Suprapubic skin (tissue), 4 donors: ENCODE results near the gene MAPK11. TPM values are rescaled to one million over a fixed set of nuclear protein-coding genes. Genes with fewer than 3 reads are reported as not detected.

ENCODE experiments used
- DNase-seq, 2 donors: peaks; one replicate each; pipeline ENCODE4 v3.0.0-alpha.2; 2019; ENCODE audit warnings: low spot score in 2 of 2
- H3K27ac ChIP-seq: fragments of 200-600 bp; sonication (generic); one replicate; pipeline ENCODE4 v1.5.1; 2019
- H3K27me3 ChIP-seq: fragments of 200-600 bp; sonication (generic); one replicate; pipeline ENCODE4 v1.5.1; 2019
- H3K36me3 ChIP-seq: fragments of 200-600 bp; sonication (generic); one replicate; pipeline ENCODE4 v1.5.1; 2019
- H3K4me1 ChIP-seq: fragments of 200-600 bp; sonication (generic); one replicate; pipeline ENCODE4 v1.5.1; 2019
- H3K4me3 ChIP-seq: fragments of 200-600 bp; sonication (generic); one replicate; pipeline ENCODE4 v1.5.1; 2019; ENCODE audit warnings: mild to moderate bottlenecking
- H3K9me3 ChIP-seq: fragments of 200-600 bp; sonication (generic); one replicate; pipeline ENCODE4 v1.5.1; 2019
- CTCF ChIP-seq, 2 donors: fragments of 200-600 bp in 1 of 2; fragments of 450-650 bp in 1 of 2; sonication (generic) in 1 of 2; IDR thresholded peaks; one replicate each; pipeline ENCODE4 v1.5.1; 2016 to 2019; ENCODE audit warnings: antibody characterized with exemption in 2 of 2, mild to moderate bottlenecking in 1 of 2, moderate library complexity in 1 of 2
- EP300 ChIP-seq: sonication (generic); formaldehyde crosslinking; IDR thresholded peaks from one replicate; pipeline ENCODE4 v1.6.1; 2017; ENCODE audit warnings: antibody characterized with exemption
- POLR2A ChIP-seq, 2 donors: fragments of 450-650 bp; IDR thresholded peaks; one replicate each; pipeline ENCODE4 v1.6.1; 2017; ENCODE audit warnings: antibody characterized with exemption in 2 of 2, mild to moderate bottlenecking in 2 of 2, moderate library complexity in 2 of 2
- POLR2AphosphoS5 ChIP-seq, 3 donors: sonication (generic); formaldehyde crosslinking; IDR thresholded peaks; one replicate each; pipeline ENCODE4 v1.6.1; 2017; ENCODE audit warnings: antibody characterized with exemption in 3 of 3
- WGBS: methylation state at CpG from one replicate; pipeline ENCODE4 v1.1.5; 2018; 5-methylcytosine and 5-hydroxymethylcytosine counted together
- total RNA-seq, 4 donors: library from RNA; depleted of rRNA; stranded (reverse); fragments of >200 nt; gene quantifications; one replicate each; pipeline ENCODE4 v1.1.0, GENCODE V29; 2016

MAPK11 gene
- total RNA-seq, 4 donors from 2014 or later = 3.8 to 5.8 (median 4.5) TPM

DNA sequence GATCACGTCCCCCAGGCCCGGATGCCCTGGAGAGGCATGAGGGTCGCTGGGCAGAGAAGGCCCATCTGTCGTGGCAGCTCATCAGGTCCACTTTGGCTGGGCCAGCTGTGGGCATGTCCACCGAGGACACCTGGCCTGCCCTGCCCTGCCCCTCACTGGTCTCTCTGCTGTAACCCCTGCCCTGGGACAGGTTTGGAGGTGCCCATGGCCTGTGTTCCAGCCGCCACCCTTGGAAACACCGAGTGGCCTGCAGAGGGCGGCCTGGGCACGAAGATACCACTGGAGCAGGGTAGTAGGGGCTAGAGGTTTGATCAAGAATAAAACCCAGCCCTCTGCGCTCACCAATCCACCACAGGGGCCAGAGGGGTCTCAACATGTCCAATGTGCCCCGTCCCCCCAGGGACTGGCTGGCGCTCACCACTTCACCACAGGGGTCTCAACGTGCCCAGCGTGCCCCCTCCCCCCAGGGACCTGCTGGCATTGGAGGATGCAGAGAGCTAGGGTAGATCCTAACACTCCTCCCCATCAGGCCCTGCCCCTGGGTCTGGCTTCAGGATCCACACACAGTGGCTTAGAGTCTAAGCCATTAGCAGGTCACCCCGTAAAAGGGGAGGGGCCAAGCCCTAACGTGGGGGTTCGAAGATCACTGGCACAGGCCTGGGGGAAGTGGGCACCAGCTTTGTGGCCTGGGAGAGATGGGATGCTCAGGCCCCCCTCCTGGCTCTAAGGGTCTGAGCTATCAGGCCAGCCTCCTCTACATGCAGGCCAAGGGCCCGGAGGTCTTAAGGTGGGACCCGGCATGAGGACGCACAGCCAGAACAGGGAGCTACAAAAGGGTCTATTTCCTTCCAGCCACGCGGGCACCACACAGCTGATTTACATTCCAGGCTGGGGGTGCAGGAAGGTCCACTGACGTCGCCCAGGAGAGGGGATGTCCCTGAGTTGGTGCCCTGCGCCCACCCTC is 17.8 kb downstream of the MAPK11 start:
- Histone ChIP-seq H3K4me3 (peak overlapping the region; percentile 62), H3K4me1 (peaks cover 46% of the 10 kb centered on the region), H3K27ac (no peak overlapping the region), H3K36me3 (peaks cover 2% of the 10 kb centered on the region), H3K27me3 (peaks cover 8% of the 10 kb centered on the region), H3K9me3 (no peaks in the 10 kb centered on the region)
- DNase-seq = peak in 1 of 2 donors; percentile 91
- WGBS = 56% methylated on average over 8 of the region's 25 CpGs
- TF ChIP-seq POLR2AphosphoS5 (IDR thresholded peaks at IDR 0.05) (no peak), POLR2A (IDR thresholded peaks at IDR 0.05) (no peak), CTCF (IDR thresholded peaks at IDR 0.05) (peak in 1 of 2 donors; percentile 62), EP300 (no peak)

DNA sequence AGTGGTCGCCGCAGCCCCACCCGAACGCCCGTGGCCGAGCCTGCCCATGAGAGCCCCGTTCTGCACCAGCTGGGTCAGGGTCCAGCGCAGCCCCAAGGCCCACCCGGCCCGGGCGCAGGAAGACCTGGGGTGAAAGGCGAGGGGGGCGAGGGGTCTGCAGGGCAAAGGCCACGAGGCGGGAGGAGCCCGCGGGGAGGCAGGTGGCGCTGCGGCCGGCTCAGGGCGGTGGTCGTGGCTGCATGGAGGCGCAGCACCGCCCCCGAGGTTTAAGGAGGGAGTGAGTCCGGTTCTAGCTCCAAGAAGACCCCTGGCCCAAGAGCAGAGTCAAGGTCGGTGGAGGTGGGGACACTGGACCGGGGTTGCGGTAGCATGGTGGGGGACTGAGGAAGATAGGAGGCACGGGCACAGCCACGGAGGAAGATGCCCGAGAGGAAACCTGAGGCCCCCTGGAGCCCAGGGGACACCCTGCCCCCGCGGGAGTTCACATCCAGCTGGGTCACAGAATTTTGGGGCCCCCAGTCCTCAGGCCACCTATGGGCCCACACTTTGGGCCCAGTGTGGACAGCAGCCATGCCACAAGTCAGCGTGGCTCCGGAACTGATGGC is 18.6 kb downstream of the MAPK11 start:
- TF ChIP-seq EP300 (no peak), POLR2A (IDR thresholded peaks at IDR 0.05) (no peak), CTCF (IDR thresholded peaks at IDR 0.05) (no peak), POLR2AphosphoS5 (IDR thresholded peaks at IDR 0.05) (no peak)
- H3K9me3 ChIP-seq = no peaks in the 10 kb centered on the region
- peaks cover 47% of the 10 kb centered on the region for H3K4me1 ChIP-seq
- H3K27me3 ChIP-seq = no peaks in the 10 kb centered on the region
- peak overlapping the region; percentile 62 for H3K4me3 ChIP-seq
- DNase-seq = no peak
- WGBS = 10% methylated on average over 6 of the region's 36 CpGs
- H3K36me3 ChIP-seq = peaks cover 4% of the 10 kb centered on the region
- peak overlapping the region; percentile 18 for H3K27ac ChIP-seq

GRCh38 chr22:50250555-50251476 is 19.4 kb downstream of the MAPK11 start, which contains the start of gene HDAC10:
Gene HDAC10 (minus strand): TSS chr22:50251265. CDS start chr22:50251032, 233 bp downstream.
- peaks cover 55% of the 10 kb centered on the region for H3K4me1 ChIP-seq
- DNase-seq = no peak

GRCh38 chr22:50250249-50250554 is 20.0 kb downstream of the MAPK11 start:
- Histone ChIP-seq H3K4me3 (peak overlapping the region; percentile 62), H3K4me1 (peaks cover 61% of the 10 kb centered on the region), H3K27ac (no peak overlapping the region), H3K9me3 (no peaks in the 10 kb centered on the region), H3K36me3 (peaks cover 11% of the 10 kb centered on the region), H3K27me3 (no peaks in the 10 kb centered on the region)
- no CpG with 5 or more reads among the region's 11 CpGs for WGBS
- TF ChIP-seq POLR2AphosphoS5 (IDR thresholded peaks at IDR 0.05) = no peak
- no peak for TF ChIP-seq CTCF (IDR thresholded peaks at IDR 0.05)
- no peak for TF ChIP-seq POLR2A (IDR thresholded peaks at IDR 0.05)
- TF ChIP-seq EP300 = no peak
- no peak for DNase-seq

More at GRCh38 chr22:50250555-50251476, 19.4 kb downstream of the MAPK11 start, which contains the start of gene HDAC10:
- Histone ChIP-seq H3K36me3 (peaks cover 11% of the 10 kb centered on the region), H3K9me3 (no peaks in the 10 kb centered on the region), H3K4me3 (peak within 1 kb of the TSS; percentile 62), H3K27ac (peak within 1 kb of the TSS; percentile 18), H3K27me3 (no peaks in the 10 kb centered on the region)
- under 1% methylated on average over 21 of the region's 81 CpGs for WGBS
- TF ChIP-seq CTCF (IDR thresholded peaks at IDR 0.05) = no peak
- no peak for TF ChIP-seq POLR2A (IDR thresholded peaks at IDR 0.05)
- TF ChIP-seq EP300 = no peak
- TF ChIP-seq POLR2AphosphoS5 (IDR thresholded peaks at IDR 0.05) = peak in 1 of 3 donors; percentile 64
